ENCODE results near the gene DNM3.

Gene DNM3

DNA sequence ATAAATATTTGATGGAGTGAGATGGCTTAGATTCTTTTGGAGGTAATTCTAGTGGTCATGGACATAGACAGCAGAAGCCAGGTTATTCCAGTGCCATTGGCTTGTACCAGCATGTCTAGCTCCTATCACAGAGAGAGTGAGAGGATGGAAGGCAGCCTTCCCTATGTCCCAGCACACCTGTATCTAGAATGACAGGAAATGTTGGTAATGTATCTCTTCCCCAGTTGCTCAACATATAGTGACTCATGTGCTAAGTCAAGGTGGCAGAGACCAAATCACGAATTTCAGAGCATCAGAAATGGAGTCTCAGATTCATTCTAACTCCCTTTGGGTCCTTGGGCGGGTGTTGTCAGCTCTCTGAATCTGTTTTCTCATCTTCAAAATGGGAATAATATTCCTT is 31.5 kb upstream of the DNM3 start:
- no peak overlapping the region for H3K4me3 Mint-ChIP-seq
- TF ChIP-seq, protein P1, sequence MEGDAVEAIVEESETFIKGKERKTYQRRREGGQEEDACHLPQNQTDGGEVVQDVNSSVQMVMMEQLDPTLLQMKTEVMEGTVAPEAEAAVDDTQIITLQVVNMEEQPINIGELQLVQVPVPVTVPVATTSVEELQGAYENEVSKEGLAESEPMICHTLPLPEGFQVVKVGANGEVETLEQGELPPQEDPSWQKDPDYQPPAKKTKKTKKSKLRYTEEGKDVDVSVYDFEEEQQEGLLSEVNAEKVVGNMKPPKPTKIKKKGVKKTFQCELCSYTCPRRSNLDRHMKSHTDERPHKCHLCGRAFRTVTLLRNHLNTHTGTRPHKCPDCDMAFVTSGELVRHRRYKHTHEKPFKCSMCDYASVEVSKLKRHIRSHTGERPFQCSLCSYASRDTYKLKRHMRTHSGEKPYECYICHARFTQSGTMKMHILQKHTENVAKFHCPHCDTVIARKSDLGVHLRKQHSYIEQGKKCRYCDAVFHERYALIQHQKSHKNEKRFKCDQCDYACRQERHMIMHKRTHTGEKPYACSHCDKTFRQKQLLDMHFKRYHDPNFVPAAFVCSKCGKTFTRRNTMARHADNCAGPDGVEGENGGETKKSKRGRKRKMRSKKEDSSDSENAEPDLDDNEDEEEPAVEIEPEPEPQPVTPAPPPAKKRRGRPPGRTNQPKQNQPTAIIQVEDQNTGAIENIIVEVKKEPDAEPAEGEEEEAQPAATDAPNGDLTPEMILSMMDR (IDR thresholded peaks at IDR 0.05): no peak
- no peaks in the 10 kb centered on the region for H3K27me3 Mint-ChIP-seq (ENCODE audit: low read depth, poor library complexity)
- H3K4me1 Mint-ChIP-seq: peaks cover 5% of the 10 kb centered on the region
- DNase-seq: no peak
- H3K27ac Mint-ChIP-seq: no peak overlapping the region
- H3K36me3 Mint-ChIP-seq (ENCODE audit: low read depth): no peaks in the 10 kb centered on the region
- H3K9me3 Mint-ChIP-seq: no peaks in the 10 kb centered on the region

DNA sequence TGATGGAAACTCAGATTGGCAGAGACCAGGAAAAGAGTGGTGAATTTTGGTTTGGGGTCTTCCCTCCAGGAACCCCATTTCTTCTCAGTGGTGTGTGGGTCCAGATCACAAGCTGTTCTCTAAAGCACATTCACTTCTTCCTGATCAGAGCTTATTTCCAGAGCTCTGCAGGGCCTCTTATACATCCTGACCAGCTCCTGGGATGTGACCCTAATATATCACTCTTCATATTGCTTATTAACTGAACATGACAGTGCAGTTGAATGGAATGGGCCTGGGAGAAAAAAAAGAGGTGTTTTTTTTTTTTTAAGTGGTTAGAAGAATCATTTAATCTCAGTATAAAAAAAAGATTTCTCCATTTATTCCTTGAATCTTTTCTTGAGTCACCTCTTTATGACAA is 29.6 kb upstream of the DNM3 start:
- TF ChIP-seq, protein P1 (IDR thresholded peaks at IDR 0.05): no peak
- Mint-ChIP-seq H3K4me1 (peaks cover 9% of the 10 kb centered on the region), H3K9me3 (no peaks in the 10 kb centered on the region), H3K27ac (no peak overlapping the region), H3K27me3 (ENCODE audit: low read depth, poor library complexity) (no peaks in the 10 kb centered on the region), H3K36me3 (ENCODE audit: low read depth) (no peaks in the 10 kb centered on the region), H3K4me3 (no peak overlapping the region)
- DNase-seq: no peak

DNA sequence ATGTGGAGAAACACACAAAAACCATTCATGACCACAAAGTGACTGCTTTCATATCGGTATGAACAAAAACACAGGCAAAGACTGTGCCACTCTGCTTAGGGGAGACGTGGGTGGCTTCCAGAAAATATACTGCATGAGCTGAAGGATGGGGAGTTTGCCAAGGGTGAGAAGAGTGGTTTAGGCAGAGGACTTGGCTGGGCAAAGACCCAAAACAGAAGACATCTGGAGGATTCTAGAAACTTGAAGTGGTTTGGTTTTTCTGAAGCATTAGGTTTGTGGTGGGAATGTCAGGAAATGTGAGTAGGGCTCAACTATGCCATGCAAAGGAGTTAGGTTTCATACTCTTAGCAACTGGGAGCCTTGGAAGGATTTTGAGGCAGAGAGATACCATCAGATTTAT is 26.6 kb upstream of the DNM3 start:
- H3K4me1 Mint-ChIP-seq: peaks cover 24% of the 10 kb centered on the region
- TF ChIP-seq, protein P1 (IDR thresholded peaks at IDR 0.05): no peak
- no peak overlapping the region for H3K4me3 Mint-ChIP-seq
- no peak for DNase-seq
- no peaks in the 10 kb centered on the region for H3K36me3 Mint-ChIP-seq (ENCODE audit: low read depth)
- H3K27me3 Mint-ChIP-seq (ENCODE audit: low read depth, poor library complexity): peaks cover 2% of the 10 kb centered on the region
- H3K9me3 Mint-ChIP-seq: no peaks in the 10 kb centered on the region
- H3K27ac Mint-ChIP-seq: no peak overlapping the region

DNA sequence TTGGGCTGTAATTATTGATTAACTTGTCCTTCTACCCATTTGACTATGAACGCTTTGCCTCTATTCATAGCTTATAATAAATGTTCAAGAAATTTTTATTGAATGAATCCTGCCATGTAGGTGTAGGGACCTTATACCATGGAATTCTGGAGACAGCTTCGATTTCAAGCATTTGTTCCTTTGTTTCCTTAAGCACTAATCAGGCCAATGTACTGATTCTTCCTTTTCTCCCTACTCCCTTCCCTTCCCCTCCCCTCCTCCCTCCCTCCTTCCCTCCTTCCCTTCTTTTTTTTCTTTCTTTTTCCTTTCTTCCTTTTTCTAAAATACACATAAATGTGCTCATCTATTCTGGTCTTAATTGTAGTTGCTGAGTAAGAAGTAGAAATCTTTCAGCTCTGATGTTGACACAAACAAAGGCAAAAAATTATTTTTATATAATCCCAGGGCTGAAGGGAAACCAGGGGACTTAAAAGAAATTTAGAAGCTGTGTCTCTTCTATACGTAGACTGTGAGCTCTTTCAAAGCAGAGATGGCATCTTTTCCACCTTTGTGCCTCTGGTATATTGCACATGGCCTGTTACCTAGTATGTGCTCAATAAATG is 24.9 kb upstream of the DNM3 start:
- DNase-seq: no peak
- peaks cover 24% of the 10 kb centered on the region for H3K4me1 Mint-ChIP-seq
- H3K4me3 Mint-ChIP-seq: no peak overlapping the region
- H3K27ac Mint-ChIP-seq: peak overlapping the region; percentile 66
- H3K9me3 Mint-ChIP-seq: no peaks in the 10 kb centered on the region
- no peaks in the 10 kb centered on the region for H3K36me3 Mint-ChIP-seq (ENCODE audit: low read depth)
- H3K27me3 Mint-ChIP-seq (ENCODE audit: low read depth, poor library complexity): peaks cover 2% of the 10 kb centered on the region
- TF ChIP-seq, protein P1 (IDR thresholded peaks at IDR 0.05): no peak

DNA sequence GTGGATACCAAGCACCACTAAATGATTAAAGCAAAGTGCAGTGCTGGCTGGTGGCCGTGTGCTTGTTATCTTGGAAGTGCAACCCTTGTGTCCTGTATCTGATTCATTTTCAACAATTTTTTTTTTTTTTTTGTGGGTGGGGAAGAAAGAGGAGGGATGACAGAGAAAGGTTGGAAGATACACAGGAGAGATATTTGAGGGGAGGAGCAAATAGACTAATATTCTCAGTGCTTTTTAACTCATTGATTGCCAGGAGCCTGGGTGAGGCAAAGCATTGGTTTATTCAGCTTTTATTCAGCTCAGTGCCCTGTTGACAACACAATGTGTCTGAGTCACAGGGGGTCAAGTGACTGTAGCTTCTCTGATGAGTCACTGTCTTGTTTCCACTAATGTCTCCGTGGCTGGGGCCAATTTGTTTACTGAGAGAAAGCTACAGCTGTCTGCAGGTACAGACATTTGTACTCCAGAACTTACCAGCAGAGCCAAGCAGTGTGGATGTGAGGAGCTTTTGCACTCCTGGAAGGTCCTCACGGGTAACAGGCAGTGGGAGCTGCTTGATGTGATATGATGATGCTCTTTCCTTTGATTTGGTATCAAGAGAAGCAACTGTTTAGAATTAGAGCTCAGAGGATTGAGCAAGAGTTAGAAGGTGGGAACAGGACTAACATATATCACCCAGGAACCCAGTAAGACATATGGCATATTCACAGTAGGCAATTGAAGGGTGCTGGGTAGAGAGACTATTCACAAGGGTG is 23.6 kb upstream of the DNM3 start:
- peaks cover 2% of the 10 kb centered on the region for H3K27me3 Mint-ChIP-seq (ENCODE audit: low read depth, poor library complexity)
- TF ChIP-seq, protein P1 (IDR thresholded peaks at IDR 0.05): no peak
- no peaks in the 10 kb centered on the region for H3K36me3 Mint-ChIP-seq (ENCODE audit: low read depth)
- H3K4me3 Mint-ChIP-seq: no peak overlapping the region
- H3K9me3 Mint-ChIP-seq: no peaks in the 10 kb centered on the region
- peak overlapping the region; percentile 61 for H3K27ac Mint-ChIP-seq
- DNase-seq: no peak
- H3K4me1 Mint-ChIP-seq: peaks cover 24% of the 10 kb centered on the region

DNA sequence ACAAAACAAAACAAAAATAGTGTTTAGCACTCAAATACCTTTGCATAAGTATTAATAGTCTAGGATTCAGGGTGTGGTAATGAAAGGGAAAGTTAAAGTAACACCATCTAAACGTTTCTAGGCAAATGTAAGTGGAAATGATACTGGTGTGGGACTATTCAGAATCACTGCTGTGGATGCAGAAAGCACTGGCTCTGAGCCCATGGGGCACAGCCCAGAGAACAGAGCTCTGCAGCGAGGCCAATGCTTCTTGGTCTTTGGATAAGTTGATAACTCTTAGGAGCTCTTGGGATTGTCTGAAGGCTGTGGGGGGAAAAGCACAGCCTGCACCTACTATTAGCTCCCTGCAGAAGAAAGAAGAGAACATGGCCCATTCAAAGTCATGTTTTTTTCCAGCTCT is 21.4 kb upstream of the DNM3 start:
- TF ChIP-seq, protein P1 (IDR thresholded peaks at IDR 0.05): no peak
- Mint-ChIP-seq H3K4me3 (no peak overlapping the region), H3K27me3 (ENCODE audit: low read depth, poor library complexity) (peaks cover 2% of the 10 kb centered on the region), H3K4me1 (peaks cover 20% of the 10 kb centered on the region), H3K27ac (no peak overlapping the region), H3K36me3 (ENCODE audit: low read depth) (peaks cover 2% of the 10 kb centered on the region), H3K9me3 (peaks cover 6% of the 10 kb centered on the region)
- DNase-seq: no peak
